ENCODE data around the gene DACH2. TPM values are rescaled to one million over a fixed set of nuclear protein-coding genes. Genes with fewer than 3 reads are reported as not detected.

The DACH2 gene
- total RNA-seq (not detected), polyA plus RNA-seq (under 1 TPM; 0.01 to 0.15 (median 0.01) TPM)
- long read RNA-seq, donor 1, result 0 reads
- long read RNA-seq, donor 2, result 0 reads

- Histone ChIP-seq H3K27ac (no peak within 1 kb of the TSS), H3K36me3 (ENCODE audit: insufficient read depth in 1 of 2, low read depth in 1 of 2) (no peaks in the 10 kb centered on the region), H3K4me3 (peak within 1 kb of the TSS; percentile 61), H3K9me3 (no peaks in the 10 kb centered on the region), H3K27me3 (ENCODE audit: insufficient read depth in 3 of 3, low read length in 2 of 3) (peaks cover 0 to 23% (median 0%) of the 10 kb centered on the region in 3 donors), H3K4me1 (no peaks in the 10 kb centered on the region)
- ATAC-seq (peak; percentile 94 to 100 (median 98)), DNase-seq (peak; percentile 69 to 81)
- no peak for TF ChIP-seq CTCF (IDR thresholded peaks at IDR 0.05)
- WGBS, 3 donors, result 1 to 31% (median 2%) methylated on average over 17 to 34 of the region's 34 CpGs
- intact Hi-C loops (cut with DNase I), result no loop called here
Measured at GRCh38 chrX:86148024-86148511, at the start of gene DACH2. Gene DACH2, plus strand, starts transcription at chrX:86148451.

GRCh38 chrX:86102341-86102740 lies 45.9 kb upstream of the DACH2 start:
- Histone ChIP-seq H3K36me3 (ENCODE audit: insufficient read depth in 1 of 2, low read depth in 1 of 2) (no peaks in the 10 kb centered on the region), H3K27ac (no peak overlapping the region), H3K4me1 (no peaks in the 10 kb centered on the region), H3K27me3 (ENCODE audit: insufficient read depth in 3 of 3, low read length in 2 of 3) (peaks cover 0 to 5% (median 0%) of the 10 kb centered on the region in 3 donors), H3K9me3 (no peaks in the 10 kb centered on the region), H3K4me3 (no peak overlapping the region)
- TF ChIP-seq CTCF (IDR thresholded peaks at IDR 0.05), result no peak
- DNase-seq (no peak), ATAC-seq (no peak)
- WGBS, 3 donors, result 78 to 93% (median 84%) methylated on average over 2 of the region's 2 CpGs
- intact Hi-C loops (cut with DNase I), result no loop called here

- H3K9me3 ChIP-seq, result no peaks in the 10 kb centered on the region
- no peak for ATAC-seq
- no peak for DNase-seq
- no peaks in the 10 kb centered on the region for H3K27me3 ChIP-seq (ENCODE audit: insufficient read depth in 3 of 3, low read length in 2 of 3)
- intact Hi-C loops (cut with DNase I), result no loop called here
- no peak overlapping the region for H3K27ac ChIP-seq
- no peaks in the 10 kb centered on the region for H3K36me3 ChIP-seq (ENCODE audit: insufficient read depth in 1 of 2, low read depth in 1 of 2)
- no peak overlapping the region for H3K4me3 ChIP-seq
- no peak for TF ChIP-seq CTCF (IDR thresholded peaks at IDR 0.05)
- H3K4me1 ChIP-seq, result no peaks in the 10 kb centered on the region
- WGBS, 3 donors, result 34 to 68% (median 58%) methylated on average over 1 of the region's 1 CpG
Measured at GRCh38 chrX:86103061-86103460, 45.2 kb upstream of the DACH2 start.

- 70 to 97% (median 96%) methylated on average over 1 of the region's 1 CpG for WGBS, 3 donors
- Histone ChIP-seq H3K27ac (no peak overlapping the region), H3K4me3 (no peak overlapping the region), H3K27me3 (ENCODE audit: insufficient read depth in 3 of 3, low read length in 2 of 3) (no peaks in the 10 kb centered on the region), H3K9me3 (no peaks in the 10 kb centered on the region), H3K36me3 (ENCODE audit: insufficient read depth in 1 of 2, low read depth in 1 of 2) (no peaks in the 10 kb centered on the region), H3K4me1 (no peaks in the 10 kb centered on the region)
- DNase-seq (no peak), ATAC-seq (no peak)
- no peak for TF ChIP-seq CTCF (IDR thresholded peaks at IDR 0.05)
- intact Hi-C loops (cut with DNase I), result no loop called here
Measured at GRCh38 chrX:86104526-86104925, 43.7 kb upstream of the DACH2 start.

- H3K36me3 ChIP-seq (ENCODE audit: insufficient read depth in 1 of 2, low read depth in 1 of 2), result no peaks in the 10 kb centered on the region
- no peak overlapping the region for H3K4me3 ChIP-seq
- TF ChIP-seq CTCF (IDR thresholded peaks at IDR 0.05), result no peak
- H3K27ac ChIP-seq, result no peak overlapping the region
- WGBS, 3 donors, result 64 to 88% (median 70%) methylated on average over 1 of the region's 1 CpG
- intact Hi-C loops (cut with DNase I), result no loop called here
- peaks cover 0 to 9% (median 0%) of the 10 kb centered on the region in 3 donors for H3K27me3 ChIP-seq (ENCODE audit: insufficient read depth in 3 of 3, low read length in 2 of 3)
- H3K4me1 ChIP-seq, result no peaks in the 10 kb centered on the region
- ATAC-seq, result no peak
- H3K9me3 ChIP-seq, result no peaks in the 10 kb centered on the region
- DNase-seq, result no peak
Measured at GRCh38 chrX:86121916-86122315, 26.3 kb upstream of the DACH2 start.

Measured in psoas muscle (tissue), 8 donors.